ACC112 (cell line): ENCODE results near the gene ZBTB24.
"Not testable (repeated sequence)": the region's sequence is repeated elsewhere in the genome, so short reads cannot be mapped to it uniquely, and the experiment has no call there.

Experiments
- H2AFZ ChIP-seq: fragments of 200-600 bp; sonication (generic); one replicate; pipeline ENCODE4 v1.6.0; 2017; ENCODE audit warnings: antibody characterized with exemption, low read length; ENCODE audit not compliant: unreplicated experiment
- H3K27ac ChIP-seq: fragments of 200-600 bp; sonication (generic); 2 replicates; pipeline ENCODE4 v1.5.1; 2014; ENCODE audit warnings: low read depth, mild to moderate bottlenecking, antibody characterized with exemption, low read length, moderate library complexity
- H3K27me3 ChIP-seq: fragments of 200-600 bp; sonication (generic); 2 replicates; pipeline ENCODE4 v1.6.1; 2014; ENCODE audit warnings: mild to moderate bottlenecking, antibody characterized with exemption, low read length, moderate library complexity, mixed read lengths; ENCODE audit not compliant: insufficient read depth
- H3K36me3 ChIP-seq: fragments of 200-600 bp; sonication (generic); 2 replicates; pipeline ENCODE4 v1.6.1; 2016; ENCODE audit warnings: mild to moderate bottlenecking, antibody characterized with exemption, low read length, moderate library complexity, mixed read lengths; ENCODE audit not compliant: insufficient read depth
- H3K4me1 ChIP-seq: fragments of 200-600 bp; sonication (generic); one replicate; pipeline ENCODE4 v1.6.1; 2016; ENCODE audit warnings: low read length, mixed read lengths; ENCODE audit not compliant: insufficient read depth, unreplicated experiment, control insufficient read depth
- H3K4me3 ChIP-seq: fragments of 200-600 bp; sonication (generic); 2 replicates; pipeline ENCODE4 v1.5.1; 2014; ENCODE audit warnings: mild to moderate bottlenecking, low read depth, low read length
- H3K79me2 ChIP-seq: fragments of 200-600 bp; sonication (generic); one replicate; pipeline ENCODE4 v1.6.0; 2016; ENCODE audit warnings: low read length; ENCODE audit not compliant: control insufficient read depth, unreplicated experiment, insufficient read depth

The ZBTB24 gene

DNA sequence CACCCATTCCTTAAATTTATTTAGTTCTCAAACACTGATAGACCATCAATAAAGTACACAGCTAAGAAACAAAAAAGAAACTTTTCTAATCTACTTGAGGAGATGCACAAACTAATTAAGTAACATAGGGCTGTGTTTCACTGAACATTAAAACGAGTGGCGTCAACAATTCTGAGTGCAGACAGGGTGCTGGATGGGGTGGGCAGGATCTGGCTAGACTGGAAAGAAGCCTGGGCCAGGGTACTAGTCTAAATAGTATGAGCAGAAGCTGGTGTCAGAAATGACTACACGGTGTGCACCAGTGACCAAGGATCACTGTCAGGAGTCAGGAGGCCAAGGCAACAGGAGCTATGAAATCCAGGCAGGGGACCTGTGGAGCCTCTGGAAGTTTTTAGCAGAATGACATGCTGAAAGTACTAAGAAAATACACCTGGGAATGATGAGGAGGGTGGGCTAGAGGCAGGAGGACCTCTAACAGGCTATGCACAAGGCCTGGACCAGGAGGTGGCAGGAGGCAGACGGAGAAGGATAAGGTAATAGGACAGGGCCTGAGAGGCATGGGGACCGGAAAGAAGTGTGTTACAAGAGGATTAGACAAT, 13.3 kb downstream of the ZBTB24 start:
- Histone ChIP-seq H3K27me3 (no peaks in the 10 kb centered on the region), H3K4me1 (no peaks in the 10 kb centered on the region), H3K27ac (no peak overlapping the region), H2AFZ (no peak overlapping the region), H3K36me3 (peaks cover 8% of the 10 kb centered on the region; the same call in 1 of the 2 replicates), H3K4me3 (no peak overlapping the region), H3K79me2 (peaks cover 3% of the 10 kb centered on the region)

DNA sequence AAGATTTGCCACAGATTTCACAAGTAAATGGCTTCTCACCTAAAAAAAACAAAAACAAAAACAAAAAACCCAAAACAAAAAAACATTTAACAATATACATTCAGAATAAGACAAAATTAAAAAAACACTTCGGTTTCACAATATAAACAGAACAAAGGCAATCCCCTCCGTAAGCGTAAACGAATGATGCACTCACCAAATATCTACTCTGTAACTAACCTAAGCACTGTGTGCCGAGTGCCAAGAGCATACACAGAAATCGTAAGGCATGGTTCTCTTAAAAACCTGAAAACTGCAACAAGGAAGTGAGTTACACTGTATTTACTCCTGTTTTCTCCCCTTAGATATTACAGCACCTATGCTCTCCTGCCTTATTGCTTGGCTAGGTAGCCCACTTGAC, 15.3 kb downstream of the ZBTB24 start:
- Histone ChIP-seq H2AFZ (no peak overlapping the region), H3K27ac (no peak overlapping the region), H3K36me3 (peaks cover 23% of the 10 kb centered on the region), H3K4me1 (no peaks in the 10 kb centered on the region), H3K4me3 (no peak overlapping the region), H3K27me3 (no peaks in the 10 kb centered on the region), H3K79me2 (peaks cover 3% of the 10 kb centered on the region)

DNA sequence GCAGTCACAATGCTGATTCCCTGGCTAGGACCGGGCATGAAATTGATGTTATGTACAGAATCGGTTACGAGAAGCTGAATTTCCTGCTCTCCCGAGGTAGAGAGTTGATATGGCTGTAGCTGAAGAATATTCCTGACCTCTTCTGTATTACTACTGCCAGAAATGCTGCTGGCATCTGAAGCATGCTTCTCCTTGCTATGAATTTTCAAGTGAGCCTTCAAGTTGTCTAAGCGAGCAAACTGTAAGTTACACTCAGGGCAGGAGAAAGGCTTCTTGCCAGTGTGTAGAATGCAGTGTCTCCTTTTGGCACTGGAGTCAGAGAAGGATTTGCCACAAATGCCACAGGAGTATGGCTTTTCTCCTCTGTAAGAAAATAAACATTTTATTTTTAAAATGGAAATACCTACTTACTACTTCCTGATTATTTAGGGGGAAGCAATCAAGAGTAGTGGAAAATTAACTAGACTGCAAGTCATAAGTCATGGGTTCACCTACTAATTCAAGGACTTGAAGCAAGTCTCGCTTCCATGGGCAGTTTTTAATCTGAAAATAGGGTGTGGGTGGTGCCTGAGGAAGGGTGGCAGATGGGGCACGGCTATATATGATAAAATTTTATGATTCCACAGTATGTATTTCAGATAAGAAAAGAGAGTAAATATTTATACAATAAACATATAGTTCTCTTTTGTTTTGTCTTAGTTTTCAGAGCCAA, 16.7 kb downstream of the ZBTB24 start:
- H3K27me3 ChIP-seq, result no peaks in the 10 kb centered on the region
- H3K79me2 ChIP-seq, result peaks cover 3% of the 10 kb centered on the region
- no peaks in the 10 kb centered on the region for H3K4me1 ChIP-seq
- no peak overlapping the region for H3K4me3 ChIP-seq
- H3K27ac ChIP-seq, result no peak overlapping the region
- peaks cover 31% of the 10 kb centered on the region for H3K36me3 ChIP-seq
- no peak overlapping the region for H2AFZ ChIP-seq

DNA sequence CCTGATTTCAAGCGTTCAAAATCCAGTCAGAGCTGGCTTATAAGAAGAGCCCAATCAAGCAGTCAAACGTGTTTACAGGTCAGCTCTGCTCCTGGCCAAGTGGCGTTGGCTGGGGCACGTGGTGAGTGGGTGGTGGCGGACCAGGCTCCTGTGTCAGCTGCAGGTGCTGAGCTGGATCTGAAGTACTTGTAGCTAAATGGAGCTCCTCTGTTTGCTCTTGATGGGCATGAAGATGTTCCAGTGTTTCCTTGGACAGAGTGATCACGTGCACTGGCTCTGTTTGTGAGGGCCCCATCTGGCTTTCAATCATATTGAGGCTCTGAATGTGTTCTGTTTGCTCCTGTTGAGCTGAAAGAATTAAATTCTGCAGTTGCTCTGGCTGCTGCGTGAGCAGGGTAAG, 17.2 kb downstream of the ZBTB24 start:
- Histone ChIP-seq H3K27ac (no peak overlapping the region), H3K79me2 (peaks cover 3% of the 10 kb centered on the region), H3K36me3 (peaks cover 31% of the 10 kb centered on the region), H3K4me1 (no peaks in the 10 kb centered on the region), H2AFZ (no peak overlapping the region), H3K4me3 (no peak overlapping the region), H3K27me3 (no peaks in the 10 kb centered on the region)

DNA sequence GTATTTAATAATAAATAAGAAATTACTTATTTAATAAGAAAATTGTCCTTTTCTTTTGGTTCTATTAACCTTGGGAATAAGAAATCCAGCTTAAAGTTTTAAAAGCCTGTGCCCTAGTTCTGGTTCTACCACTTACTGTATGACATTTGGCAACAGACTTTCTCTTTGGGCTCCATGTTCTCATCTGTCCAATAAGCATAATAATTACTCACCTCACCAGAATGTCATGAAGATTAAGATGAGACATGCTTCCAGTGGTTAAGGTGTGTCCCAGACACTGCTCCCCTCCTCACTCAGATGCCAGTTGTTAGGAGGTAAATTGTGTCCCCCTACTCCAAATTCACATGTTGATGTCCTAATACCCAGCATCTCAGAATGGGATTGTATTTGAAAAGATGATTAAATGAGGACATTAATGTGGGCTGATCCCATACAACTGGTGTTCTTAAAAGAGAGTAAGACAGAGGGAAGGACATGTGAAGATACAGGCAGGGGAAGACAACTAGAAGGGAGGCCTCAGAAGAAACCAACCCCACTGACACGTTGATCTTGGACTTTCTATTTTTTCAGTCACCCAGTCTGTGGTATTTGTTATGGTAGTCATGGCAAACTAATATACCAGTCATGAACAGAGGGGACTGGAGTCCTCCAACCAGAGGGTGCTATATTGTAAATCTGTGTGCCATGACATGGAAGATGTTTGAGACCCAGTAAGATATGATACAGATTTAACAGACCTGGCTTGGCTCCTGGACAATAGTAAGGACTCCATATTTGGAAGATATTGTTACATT, 21.1 kb downstream of the ZBTB24 start:
- Histone ChIP-seq H2AFZ (no peak overlapping the region), H3K4me3 (no peak overlapping the region), H3K27ac (no peak overlapping the region), H3K4me1 (peaks cover 7% of the 10 kb centered on the region), H3K27me3 (no peaks in the 10 kb centered on the region), H3K79me2 (peaks cover 3% of the 10 kb centered on the region), H3K36me3 (peaks cover 31% of the 10 kb centered on the region)

DNA sequence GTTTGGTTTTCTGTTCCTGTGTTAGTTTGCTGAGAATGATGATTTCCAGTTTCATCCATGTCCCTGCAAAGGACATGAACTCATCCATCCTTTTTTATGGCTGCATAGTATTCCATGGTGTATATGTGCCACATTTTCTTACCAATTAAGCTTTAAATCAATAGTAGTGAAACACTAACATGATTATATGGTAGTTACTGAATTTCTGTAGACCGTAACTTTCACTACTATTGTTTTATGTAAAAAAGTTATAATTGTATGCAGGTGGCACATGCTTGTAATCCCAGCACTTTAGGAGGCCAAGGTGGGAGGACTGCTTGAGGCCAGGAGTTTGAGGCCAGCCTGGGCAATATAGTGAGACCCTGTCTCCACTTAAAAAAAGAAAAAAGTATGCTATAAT, 21.8 kb downstream of the ZBTB24 start:
- peaks cover 14% of the 10 kb centered on the region for H3K4me1 ChIP-seq
- H3K4me3 ChIP-seq, H3K79me2 ChIP-seq, H3K27me3 ChIP-seq, H3K27ac ChIP-seq, H2AFZ ChIP-seq: not testable (repeated sequence)
- H3K36me3 ChIP-seq, result peaks cover 30% of the 10 kb centered on the region

DNA sequence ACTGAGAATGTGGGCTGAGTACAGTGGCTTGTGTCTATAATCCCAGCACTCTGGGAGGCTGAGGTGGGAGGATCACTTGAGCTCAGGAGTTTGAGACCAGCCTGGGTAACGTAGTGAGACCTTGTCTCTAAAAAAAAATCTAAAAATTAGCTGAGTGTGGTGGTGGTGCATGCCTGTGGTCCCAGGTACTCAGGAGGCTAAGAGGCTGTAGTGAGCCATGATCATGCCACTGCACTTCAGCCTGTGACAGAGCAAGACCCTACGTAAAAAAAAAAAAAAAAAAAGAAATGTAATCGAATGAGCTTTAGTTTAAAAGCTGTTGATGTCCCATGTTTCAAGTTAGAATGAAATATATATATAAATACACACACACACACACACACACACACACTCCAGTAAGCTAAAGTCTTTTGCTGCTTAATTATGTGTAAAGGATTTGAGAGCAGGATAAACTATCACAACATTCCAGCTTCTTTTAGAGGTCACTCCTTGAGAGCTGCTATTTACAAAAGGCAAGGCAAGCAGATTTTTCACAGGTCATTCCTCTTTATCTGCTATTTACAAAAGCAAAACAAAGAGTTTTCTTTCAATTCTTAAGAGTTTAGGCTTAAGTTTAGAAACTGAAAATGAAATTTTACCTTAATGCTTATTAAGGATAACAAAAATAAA, 22.7 kb downstream of the ZBTB24 start:
- H3K36me3 ChIP-seq, result peaks cover 27% of the 10 kb centered on the region
- H3K27ac ChIP-seq, result no peak overlapping the region

DNA sequence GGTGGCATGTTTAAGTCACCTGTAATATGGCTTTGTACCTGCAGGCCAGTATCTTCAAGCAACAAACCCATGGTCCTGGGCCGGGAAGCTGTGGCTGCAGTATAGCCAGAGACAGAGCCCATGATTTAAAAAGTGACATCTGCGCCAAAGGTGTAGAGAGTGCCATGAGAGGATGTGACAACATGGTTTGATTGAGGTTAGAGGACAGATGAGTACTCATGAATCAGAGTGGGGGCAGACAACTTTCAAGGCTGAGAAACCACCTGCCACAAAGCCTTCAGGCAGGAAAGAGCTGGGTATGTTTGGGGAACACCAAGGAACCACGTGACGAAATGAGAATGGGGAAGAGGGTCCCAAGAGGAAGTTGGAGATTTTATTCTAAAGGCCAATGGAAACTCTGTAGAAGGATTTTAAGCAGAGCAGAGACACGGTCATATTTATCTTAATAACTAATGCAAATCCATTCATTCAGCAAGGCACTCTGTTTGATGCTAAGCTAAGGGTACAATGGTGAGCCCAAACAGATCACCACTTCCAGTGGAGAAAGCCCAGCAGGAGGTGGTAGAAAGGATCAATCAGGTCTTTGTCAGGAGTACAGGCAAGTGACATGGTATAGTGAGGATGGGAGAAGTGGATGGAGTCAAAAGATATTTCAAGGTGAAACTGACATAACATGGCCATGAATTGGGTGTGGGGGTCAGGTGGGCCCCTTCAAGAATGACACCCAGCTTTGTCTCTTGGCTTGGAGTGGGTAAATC, 24.1 kb downstream of the ZBTB24 start:
- Histone ChIP-seq H3K36me3 (peaks cover 19% of the 10 kb centered on the region), H3K79me2 (no peaks in the 10 kb centered on the region), H2AFZ (no peak overlapping the region), H3K27me3 (no peaks in the 10 kb centered on the region), H3K27ac (no peak overlapping the region), H3K4me3 (no peak overlapping the region), H3K4me1 (peaks cover 22% of the 10 kb centered on the region)

More for the DNA sequence above, 22.7 kb downstream of the ZBTB24 start:
- H3K4me1 ChIP-seq, result peaks cover 16% of the 10 kb centered on the region
- H2AFZ ChIP-seq, result no peak overlapping the region
- H3K4me3 ChIP-seq, result no peak overlapping the region
- H3K27me3 ChIP-seq, result no peaks in the 10 kb centered on the region
- H3K79me2 ChIP-seq, result peaks cover 2% of the 10 kb centered on the region

DNA sequence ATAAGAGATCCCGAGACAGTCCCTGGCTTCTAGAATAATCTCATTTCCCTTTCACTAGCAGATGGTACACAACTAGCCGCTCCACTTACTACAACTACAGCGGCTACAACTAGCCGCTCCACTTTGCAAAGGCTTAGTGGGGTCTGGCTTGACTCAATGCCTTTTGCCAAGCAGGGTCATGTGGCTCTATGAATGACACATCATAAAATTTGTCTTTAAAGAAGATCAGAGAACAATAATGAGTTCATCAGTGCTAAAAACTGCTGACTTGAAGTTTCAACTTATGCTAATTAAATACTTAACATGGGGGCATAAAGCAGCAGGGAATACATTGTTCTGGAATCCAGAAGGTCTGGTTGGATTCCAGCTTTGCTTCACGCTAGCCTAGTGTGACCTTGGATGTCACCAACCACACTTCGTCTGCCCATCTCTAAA, 25.4 kb downstream of the ZBTB24 start:
- peak overlapping the region; percentile 24; the same call in 1 of the 2 replicates for H3K27ac ChIP-seq
- H2AFZ ChIP-seq, result no peak overlapping the region
- peaks cover 22% of the 10 kb centered on the region for H3K4me1 ChIP-seq
- H3K4me3 ChIP-seq, result no peak overlapping the region
- H3K79me2 ChIP-seq, result no peaks in the 10 kb centered on the region
- H3K36me3 ChIP-seq, result peaks cover 10% of the 10 kb centered on the region; the same call in 1 of the 2 replicates
- no peaks in the 10 kb centered on the region for H3K27me3 ChIP-seq
